Measurements from ENCODE around the gene PTTG1. TPM values are rescaled to one million over a fixed set of nuclear protein-coding genes. Genes with fewer than 3 reads are reported as not detected.
A peak's percentile ranks its signal among the peaks of the same experiment; 100 is the strongest.

Gene PTTG1
- polyA plus RNA-seq, result 19.1 TPM

DNA sequence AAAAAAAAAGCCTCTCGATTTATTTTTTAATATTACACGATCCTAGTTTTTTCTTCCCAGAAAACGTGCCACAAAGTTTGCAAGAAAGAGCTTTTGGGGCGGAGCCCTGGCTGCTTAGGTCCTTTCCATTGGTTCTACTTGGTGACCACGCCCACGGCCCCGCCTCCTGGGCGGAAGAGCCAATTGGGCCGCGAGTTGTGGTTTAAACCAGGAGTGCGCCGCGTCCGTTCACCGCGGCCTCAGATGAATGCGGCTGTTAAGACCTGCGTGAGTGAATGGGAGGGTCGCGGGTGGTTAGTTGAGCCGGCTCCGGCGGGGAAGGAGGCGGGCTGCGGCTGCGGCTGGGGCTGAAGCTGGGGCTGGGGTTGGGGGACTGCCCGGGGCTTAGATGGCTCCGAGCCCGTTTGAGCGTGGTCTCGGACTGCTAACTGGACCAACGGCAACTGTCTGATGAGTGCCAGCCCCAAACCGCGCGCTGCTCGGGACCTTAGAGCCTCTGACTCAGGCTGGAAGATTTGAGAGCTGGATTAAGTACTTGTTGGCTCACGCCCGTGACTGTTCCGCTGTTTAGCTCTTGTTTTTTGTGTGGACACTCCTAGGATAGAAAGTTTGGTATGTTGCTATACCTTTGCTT is at the start of gene PTTG1:
TSS of gene PTTG1 (plus strand) at position 231 of the 634 bp plus-strand sequence. CDS start 458 bp downstream, outside the sequence.
- Mint-ChIP-seq H3K4me1 (peaks cover 44 to 69% (median 56%) of the 10 kb centered on the region in 3 donors), H3K9me3 (no peaks in the 10 kb centered on the region), H3K4me3 (peak within 1 kb of the TSS; percentile 97 to 99 (median 98)), H3K36me3 (peaks cover 2% of the 10 kb centered on the region), H3K27ac (peak within 1 kb of the TSS; percentile 95 to 98 (median 97)), H3K27me3 (no peaks in the 10 kb centered on the region)

DNA sequence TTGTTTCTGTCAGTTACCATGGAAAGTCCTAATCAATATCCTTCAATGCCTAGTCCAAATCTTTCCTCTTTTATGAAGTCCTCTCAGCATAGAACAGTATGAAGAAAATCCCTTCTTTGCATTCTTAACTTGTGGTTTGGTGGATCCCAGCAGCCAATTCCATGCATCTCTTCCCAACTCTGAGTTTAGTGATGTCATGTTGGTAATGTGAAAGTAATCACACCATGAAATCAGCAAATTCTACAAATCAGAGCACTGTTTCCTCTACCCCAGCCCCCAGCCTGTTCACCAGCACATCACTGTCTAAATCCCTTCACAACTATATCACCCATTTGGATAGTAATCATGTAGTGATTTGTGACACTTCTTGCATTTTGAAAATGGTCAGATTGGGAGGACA is 46.5 kb upstream of the PTTG1 start:
- peaks cover 23% of the 10 kb centered on the region for H3K27me3 Mint-ChIP-seq
- peaks cover 0 to 5% (median 0%) of the 10 kb centered on the region in 3 donors for H3K4me1 Mint-ChIP-seq
- no peak overlapping the region for H3K4me3 Mint-ChIP-seq
- H3K9me3 Mint-ChIP-seq, result no peaks in the 10 kb centered on the region
- H3K27ac Mint-ChIP-seq, result no peak overlapping the region
- no peaks in the 10 kb centered on the region for H3K36me3 Mint-ChIP-seq

DNA sequence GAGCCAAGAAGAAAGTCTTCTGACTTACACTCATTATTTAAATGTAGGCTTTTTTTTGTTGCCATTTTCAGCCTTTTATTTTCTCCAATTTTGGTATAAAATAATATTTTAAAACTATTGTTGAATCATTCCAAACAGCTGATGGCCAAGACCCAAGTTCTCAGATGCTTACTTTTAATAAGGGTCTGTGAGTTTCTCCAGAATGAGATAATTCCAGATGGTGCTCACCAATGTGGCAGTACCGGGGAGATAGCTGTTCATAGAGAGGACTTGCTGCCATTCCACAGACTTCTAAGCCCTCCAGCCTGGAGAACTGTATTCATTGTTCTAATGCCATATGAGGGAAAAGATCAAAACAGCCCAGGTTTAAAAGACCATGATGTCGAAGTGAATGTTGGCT is 46.0 kb upstream of the PTTG1 start:
- Mint-ChIP-seq H3K36me3 (no peaks in the 10 kb centered on the region), H3K4me1 (peaks cover 0 to 3% (median 0%) of the 10 kb centered on the region in 3 donors), H3K9me3 (no peaks in the 10 kb centered on the region), H3K27me3 (peaks cover 18% of the 10 kb centered on the region), H3K4me3 (no peak overlapping the region), H3K27ac (no peak overlapping the region)

DNA sequence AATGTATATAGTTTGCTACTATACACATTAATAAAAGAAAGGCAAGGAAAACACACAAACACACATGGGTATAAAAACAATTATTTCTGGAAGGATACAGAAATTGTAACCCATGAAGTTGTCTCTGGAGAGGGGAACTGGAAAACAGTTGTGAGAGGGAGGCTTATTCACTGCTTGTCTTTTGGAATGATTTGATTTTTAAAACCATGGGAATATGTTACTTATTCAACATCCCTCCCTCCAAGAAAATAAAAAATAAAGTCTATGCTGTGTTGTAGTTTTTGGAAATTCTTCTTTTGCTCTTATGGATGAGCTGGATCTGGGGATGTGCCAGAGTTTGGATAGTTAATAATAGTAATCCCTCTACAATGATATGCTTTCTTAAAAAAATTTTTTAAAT is 45.2 kb upstream of the PTTG1 start:
- Mint-ChIP-seq H3K4me1 (no peaks in the 10 kb centered on the region), H3K27ac (no peak overlapping the region), H3K27me3 (peaks cover 15% of the 10 kb centered on the region), H3K9me3 (no peaks in the 10 kb centered on the region), H3K36me3 (no peaks in the 10 kb centered on the region), H3K4me3 (no peak overlapping the region)

GRCh38 chr5:160377651-160378050 is 44.0 kb upstream of the PTTG1 start:
- Mint-ChIP-seq H3K9me3 (no peaks in the 10 kb centered on the region), H3K27me3 (peaks cover 13% of the 10 kb centered on the region), H3K4me1 (peaks cover 3 to 6% (median 3%) of the 10 kb centered on the region in 3 donors), H3K27ac (no peak overlapping the region), H3K4me3 (no peak overlapping the region), H3K36me3 (no peaks in the 10 kb centered on the region)

- no peak overlapping the region for H3K4me3 Mint-ChIP-seq
- peaks cover 6 to 11% (median 8%) of the 10 kb centered on the region in 3 donors for H3K4me1 Mint-ChIP-seq
- H3K9me3 Mint-ChIP-seq, result no peaks in the 10 kb centered on the region
- H3K36me3 Mint-ChIP-seq, result no peaks in the 10 kb centered on the region
- H3K27ac Mint-ChIP-seq, result no peak overlapping the region
- peaks cover 13% of the 10 kb centered on the region for H3K27me3 Mint-ChIP-seq
These were observed 43.3 kb upstream of the PTTG1 start for GRCh38 chr5:160378330-160378729.

GRCh38 chr5:160379511-160379910 is 42.1 kb upstream of the PTTG1 start:
- Mint-ChIP-seq H3K36me3 (no peaks in the 10 kb centered on the region), H3K27ac (no peak overlapping the region), H3K9me3 (peaks cover 0 to 1% (median 0%) of the 10 kb centered on the region in 3 donors), H3K4me1 (peaks cover 6 to 11% (median 8%) of the 10 kb centered on the region in 3 donors), H3K4me3 (no peak overlapping the region), H3K27me3 (peaks cover 10% of the 10 kb centered on the region)

GRCh38 chr5:160380041-160380440 is 41.6 kb upstream of the PTTG1 start:
- H3K4me1 Mint-ChIP-seq, result peaks cover 6 to 11% (median 8%) of the 10 kb centered on the region in 3 donors
- H3K27me3 Mint-ChIP-seq, result peaks cover 7% of the 10 kb centered on the region
- H3K36me3 Mint-ChIP-seq, result no peaks in the 10 kb centered on the region
- peaks cover 0 to 2% (median 1%) of the 10 kb centered on the region in 3 donors for H3K9me3 Mint-ChIP-seq
- no peak overlapping the region for H3K27ac Mint-ChIP-seq
- no peak overlapping the region for H3K4me3 Mint-ChIP-seq

DNA sequence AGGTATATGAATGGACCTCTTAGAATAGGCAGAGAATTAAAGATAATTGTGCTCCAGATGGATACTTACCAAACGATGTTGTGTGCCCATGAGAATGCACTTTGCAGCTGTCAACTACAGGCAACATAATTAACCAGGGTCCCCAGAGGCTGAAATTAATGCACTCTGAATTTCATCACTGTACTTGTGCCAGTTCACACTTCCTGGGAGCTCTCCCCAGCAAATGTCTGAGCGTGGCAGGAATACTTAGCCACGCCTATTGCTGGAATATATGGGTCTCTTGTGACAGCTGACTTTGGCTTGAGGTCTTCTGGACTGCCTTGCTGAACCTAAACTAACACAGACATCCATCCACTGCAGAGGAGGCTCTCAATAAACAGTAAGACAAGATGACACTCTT is 39.3 kb upstream of the PTTG1 start:
- Mint-ChIP-seq H3K4me3 (no peak overlapping the region), H3K9me3 (peaks cover 1 to 4% (median 2%) of the 10 kb centered on the region in 3 donors), H3K36me3 (peaks cover 2% of the 10 kb centered on the region), H3K27me3 (peaks cover 2% of the 10 kb centered on the region), H3K4me1 (peaks cover 6 to 11% (median 8%) of the 10 kb centered on the region in 3 donors), H3K27ac (no peak overlapping the region)

- no peak overlapping the region for H3K27ac Mint-ChIP-seq
- H3K4me3 Mint-ChIP-seq, result no peak overlapping the region
- peaks cover 6 to 11% (median 8%) of the 10 kb centered on the region in 3 donors for H3K4me1 Mint-ChIP-seq
- peaks cover 4% of the 10 kb centered on the region for H3K36me3 Mint-ChIP-seq
- peaks cover 3 to 12% (median 8%) of the 10 kb centered on the region in 3 donors for H3K9me3 Mint-ChIP-seq
- H3K27me3 Mint-ChIP-seq, result no peaks in the 10 kb centered on the region
These were observed 37.0 kb upstream of the PTTG1 start for GRCh38 chr5:160384681-160385080.

GRCh38 chr5:160385496-160385895 is 36.2 kb upstream of the PTTG1 start:
- Mint-ChIP-seq H3K9me3 (peaks cover 3 to 12% (median 8%) of the 10 kb centered on the region in 3 donors), H3K4me3 (no peak overlapping the region), H3K4me1 (peaks cover 6 to 11% (median 8%) of the 10 kb centered on the region in 3 donors), H3K27me3 (no peaks in the 10 kb centered on the region), H3K36me3 (peaks cover 4% of the 10 kb centered on the region), H3K27ac (no peak overlapping the region)

DNA sequence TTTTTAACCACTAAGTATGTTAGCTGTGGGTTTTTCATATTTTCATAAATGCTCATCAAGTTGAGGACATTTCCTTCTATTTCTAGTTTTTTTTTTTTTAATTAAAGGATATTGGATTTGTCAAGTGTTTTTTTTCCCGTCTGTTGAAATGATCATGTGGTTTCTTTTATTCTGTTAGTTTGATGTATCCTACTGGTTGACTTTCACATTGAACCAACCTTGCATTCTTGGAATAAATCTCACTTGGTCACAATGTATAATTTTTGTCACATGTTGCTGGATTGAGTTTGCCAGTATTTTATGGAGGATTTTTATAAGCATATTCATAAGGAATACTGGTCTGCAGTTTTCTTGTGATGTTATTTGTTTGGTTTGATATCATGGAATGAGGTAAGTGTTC is 34.2 kb upstream of the PTTG1 start:
- Mint-ChIP-seq H3K4me3 (peak overlapping the region in 1 of 4 donors; percentile 49), H3K4me1 (peaks cover 6 to 8% (median 7%) of the 10 kb centered on the region in 3 donors), H3K27me3 (no peaks in the 10 kb centered on the region), H3K9me3 (peaks cover 3 to 12% (median 8%) of the 10 kb centered on the region in 3 donors), H3K36me3 (peaks cover 4% of the 10 kb centered on the region), H3K27ac (no peak overlapping the region)

DNA sequence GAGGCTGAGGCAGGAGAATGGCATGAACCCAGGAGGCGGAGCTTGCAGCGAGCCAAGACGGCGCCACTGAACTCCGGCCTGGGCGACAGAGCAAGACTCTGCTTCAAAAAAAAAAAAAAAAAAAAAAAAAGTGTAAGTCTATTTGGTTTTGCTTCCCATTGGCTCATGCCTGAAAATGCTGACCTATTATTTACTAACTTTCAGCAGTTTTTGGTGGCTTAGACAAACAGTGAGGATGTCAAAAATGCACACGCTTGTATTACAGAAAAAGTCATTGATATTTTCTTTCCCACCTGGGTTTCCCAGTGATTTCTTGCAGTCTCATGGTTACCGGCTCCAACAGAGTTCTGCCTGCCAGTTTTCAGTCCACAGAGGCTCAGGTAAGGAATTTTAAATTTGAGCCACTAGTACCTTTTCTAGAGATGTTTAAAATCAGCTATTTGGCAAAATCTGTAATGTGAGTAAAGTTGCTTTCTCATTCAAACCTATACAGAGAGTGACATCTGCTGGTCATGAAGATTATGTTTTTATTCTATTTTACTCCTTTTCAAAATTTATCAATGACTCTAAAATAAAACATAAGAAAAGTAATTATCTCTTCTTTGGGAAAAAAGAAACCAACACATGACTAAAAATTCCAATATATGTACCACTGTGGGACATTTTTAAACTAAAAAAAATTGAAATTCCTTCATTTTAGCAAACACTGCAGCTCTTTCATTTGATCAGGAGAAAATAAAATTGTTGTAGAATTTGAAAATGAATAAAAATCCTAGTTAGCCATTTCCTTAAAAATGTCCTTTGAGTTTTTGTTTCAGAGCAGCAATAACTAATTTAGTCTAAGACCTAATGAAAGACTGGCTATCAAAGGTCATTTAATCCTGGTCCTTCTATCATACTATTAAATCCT is 30.6 kb upstream of the PTTG1 start:
- Mint-ChIP-seq H3K4me1 (no peaks in the 10 kb centered on the region), H3K9me3 (peaks cover 2 to 12% (median 7%) of the 10 kb centered on the region in 3 donors), H3K4me3 (no peak overlapping the region), H3K36me3 (peaks cover 4% of the 10 kb centered on the region), H3K27ac (no peak overlapping the region), H3K27me3 (no peaks in the 10 kb centered on the region)

GRCh38 chr5:160395111-160395510 is 26.5 kb upstream of the PTTG1 start:
- no peaks in the 10 kb centered on the region for H3K9me3 Mint-ChIP-seq
- peak overlapping the region in 1 of 4 donors; percentile 14 for H3K4me3 Mint-ChIP-seq
- no peaks in the 10 kb centered on the region for H3K36me3 Mint-ChIP-seq
- no peak overlapping the region for H3K27ac Mint-ChIP-seq
- peaks cover 9 to 14% (median 11%) of the 10 kb centered on the region in 3 donors for H3K4me1 Mint-ChIP-seq
- no peaks in the 10 kb centered on the region for H3K27me3 Mint-ChIP-seq

DNA sequence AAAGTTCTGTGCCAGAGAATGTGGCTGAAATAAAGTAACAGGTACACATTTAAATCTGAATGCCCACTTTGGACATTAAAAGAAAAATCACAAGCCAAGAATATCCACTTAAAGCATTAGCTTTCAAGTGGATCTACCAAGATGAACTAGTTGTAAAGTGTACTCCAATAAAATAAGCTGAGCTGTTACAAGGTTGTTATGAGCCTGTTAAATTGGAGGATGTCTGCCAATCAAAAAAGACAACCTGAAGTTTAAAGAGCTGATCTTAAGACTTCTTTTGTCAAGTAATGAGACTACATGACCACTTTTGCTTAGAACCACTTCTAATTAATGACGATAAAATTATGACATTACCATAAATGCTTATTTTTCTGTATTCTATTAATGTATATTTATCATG is 24.2 kb upstream of the PTTG1 start:
- no peaks in the 10 kb centered on the region for H3K9me3 Mint-ChIP-seq
- no peak overlapping the region for H3K4me3 Mint-ChIP-seq
- no peak overlapping the region for H3K27ac Mint-ChIP-seq
- no peaks in the 10 kb centered on the region for H3K36me3 Mint-ChIP-seq
- peaks cover 12 to 16% (median 13%) of the 10 kb centered on the region in 3 donors for H3K4me1 Mint-ChIP-seq
- H3K27me3 Mint-ChIP-seq, result no peaks in the 10 kb centered on the region

All from IgD-negative memory B cell (primary cell).